Panc1 (cell line): Measurements from ENCODE around the gene CNTNAP1.

ENCODE experiments used
- POLR2AphosphoS5 ChIP-seq: IDR thresholded peaks from 2 replicates; pipeline ENCODE4 v1.6.1; 2012; ENCODE audit warnings: mild to moderate bottlenecking, low read depth, low read length, moderate library complexity
- SIN3A ChIP-seq: IDR thresholded peaks from 2 replicates; pipeline ENCODE4 v1.6.1; 2012; ENCODE audit warnings: low read depth, mild to moderate bottlenecking, low read length, moderate library complexity, borderline replicate concordance; ENCODE audit not compliant: insufficient read depth
- TF ChIP-seq, protein P1 (sequence below): fragments of 450-650 bp; IDR thresholded peaks from 2 replicates; pipeline ENCODE4 v1.5.1; 2017; ENCODE audit warnings: mild to moderate bottlenecking
- TF ChIP-seq, protein P2 (sequence below), 2 experiments: IDR thresholded peaks; 2 replicates each; pipeline ENCODE4 v1.6.1; 2011 to 2012; ENCODE audit warnings: low read depth in 2 of 2, control low read depth in 1 of 2, low read length in 1 of 2, mild to moderate bottlenecking in 1 of 2, moderate library complexity in 1 of 2; ENCODE audit not compliant: insufficient read depth in 1 of 2

DNA sequence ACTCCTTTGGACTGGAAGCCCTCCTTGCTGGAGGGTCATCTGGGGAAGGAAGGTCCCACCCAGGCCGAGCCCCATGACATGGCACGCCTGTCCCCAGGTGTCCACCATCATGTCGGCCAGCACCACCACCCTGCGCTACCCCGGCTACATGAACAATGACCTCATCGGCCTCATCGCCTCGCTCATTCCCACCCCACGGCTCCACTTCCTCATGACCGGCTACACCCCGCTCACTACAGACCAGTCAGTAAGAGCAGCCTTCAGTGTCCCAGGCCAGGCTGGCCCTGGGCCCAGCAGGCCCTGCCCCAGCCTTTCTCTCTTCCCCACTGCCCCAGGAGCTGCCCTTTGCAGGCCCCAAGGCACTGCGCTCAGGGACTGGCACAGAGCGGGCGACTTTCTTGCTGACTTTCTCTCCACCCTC lies 16.7 kb upstream of the CNTNAP1 start:
- TF ChIP-seq, protein P1, sequence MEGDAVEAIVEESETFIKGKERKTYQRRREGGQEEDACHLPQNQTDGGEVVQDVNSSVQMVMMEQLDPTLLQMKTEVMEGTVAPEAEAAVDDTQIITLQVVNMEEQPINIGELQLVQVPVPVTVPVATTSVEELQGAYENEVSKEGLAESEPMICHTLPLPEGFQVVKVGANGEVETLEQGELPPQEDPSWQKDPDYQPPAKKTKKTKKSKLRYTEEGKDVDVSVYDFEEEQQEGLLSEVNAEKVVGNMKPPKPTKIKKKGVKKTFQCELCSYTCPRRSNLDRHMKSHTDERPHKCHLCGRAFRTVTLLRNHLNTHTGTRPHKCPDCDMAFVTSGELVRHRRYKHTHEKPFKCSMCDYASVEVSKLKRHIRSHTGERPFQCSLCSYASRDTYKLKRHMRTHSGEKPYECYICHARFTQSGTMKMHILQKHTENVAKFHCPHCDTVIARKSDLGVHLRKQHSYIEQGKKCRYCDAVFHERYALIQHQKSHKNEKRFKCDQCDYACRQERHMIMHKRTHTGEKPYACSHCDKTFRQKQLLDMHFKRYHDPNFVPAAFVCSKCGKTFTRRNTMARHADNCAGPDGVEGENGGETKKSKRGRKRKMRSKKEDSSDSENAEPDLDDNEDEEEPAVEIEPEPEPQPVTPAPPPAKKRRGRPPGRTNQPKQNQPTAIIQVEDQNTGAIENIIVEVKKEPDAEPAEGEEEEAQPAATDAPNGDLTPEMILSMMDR: no peak
- TF ChIP-seq POLR2AphosphoS5 (no peak), SIN3A (no peak)
- TF ChIP-seq, protein P2, sequence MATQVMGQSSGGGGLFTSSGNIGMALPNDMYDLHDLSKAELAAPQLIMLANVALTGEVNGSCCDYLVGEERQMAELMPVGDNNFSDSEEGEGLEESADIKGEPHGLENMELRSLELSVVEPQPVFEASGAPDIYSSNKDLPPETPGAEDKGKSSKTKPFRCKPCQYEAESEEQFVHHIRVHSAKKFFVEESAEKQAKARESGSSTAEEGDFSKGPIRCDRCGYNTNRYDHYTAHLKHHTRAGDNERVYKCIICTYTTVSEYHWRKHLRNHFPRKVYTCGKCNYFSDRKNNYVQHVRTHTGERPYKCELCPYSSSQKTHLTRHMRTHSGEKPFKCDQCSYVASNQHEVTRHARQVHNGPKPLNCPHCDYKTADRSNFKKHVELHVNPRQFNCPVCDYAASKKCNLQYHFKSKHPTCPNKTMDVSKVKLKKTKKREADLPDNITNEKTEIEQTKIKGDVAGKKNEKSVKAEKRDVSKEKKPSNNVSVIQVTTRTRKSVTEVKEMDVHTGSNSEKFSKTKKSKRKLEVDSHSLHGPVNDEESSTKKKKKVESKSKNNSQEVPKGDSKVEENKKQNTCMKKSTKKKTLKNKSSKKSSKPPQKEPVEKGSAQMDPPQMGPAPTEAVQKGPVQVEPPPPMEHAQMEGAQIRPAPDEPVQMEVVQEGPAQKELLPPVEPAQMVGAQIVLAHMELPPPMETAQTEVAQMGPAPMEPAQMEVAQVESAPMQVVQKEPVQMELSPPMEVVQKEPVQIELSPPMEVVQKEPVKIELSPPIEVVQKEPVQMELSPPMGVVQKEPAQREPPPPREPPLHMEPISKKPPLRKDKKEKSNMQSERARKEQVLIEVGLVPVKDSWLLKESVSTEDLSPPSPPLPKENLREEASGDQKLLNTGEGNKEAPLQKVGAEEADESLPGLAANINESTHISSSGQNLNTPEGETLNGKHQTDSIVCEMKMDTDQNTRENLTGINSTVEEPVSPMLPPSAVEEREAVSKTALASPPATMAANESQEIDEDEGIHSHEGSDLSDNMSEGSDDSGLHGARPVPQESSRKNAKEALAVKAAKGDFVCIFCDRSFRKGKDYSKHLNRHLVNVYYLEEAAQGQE (IDR thresholded peaks at IDR 0.05; ENCODE audit: insufficient read depth in 1 of 2, low read depth in 2 of 2, low read length in 1 of 2): no peak
